ENCODE data around the gene CDH8.
"Not testable (repeated sequence)": the region's sequence is repeated elsewhere in the genome, so short reads cannot be mapped to it uniquely, and the experiment has no call there.

Gene CDH8

GRCh38 chr16:61929776-61930175, 106.5 kb downstream of the CDH8 start:
- no peaks in the 10 kb centered on the region for H3K79me2 ChIP-seq (ENCODE audit: control insufficient read depth, low read length)
- no peaks in the 10 kb centered on the region for H3K27me3 ChIP-seq (ENCODE audit: control insufficient read depth, low read length)
- H4K20me1 ChIP-seq (ENCODE audit: control insufficient read depth, insufficient read depth, low read depth, low read length): no peaks in the 10 kb centered on the region
- no peaks in the 10 kb centered on the region for H3K9me3 ChIP-seq (ENCODE audit: control insufficient read depth, insufficient read depth, low read length)
- H3K4me2 ChIP-seq (ENCODE audit: low read length): no peak overlapping the region
- H3K36me3 ChIP-seq (ENCODE audit: control insufficient read depth, low read length): no peaks in the 10 kb centered on the region
- H3K4me1 ChIP-seq (ENCODE audit: control insufficient read depth, low read length): no peaks in the 10 kb centered on the region
- no peaks in the 10 kb centered on the region for H3K9me2 ChIP-seq (replicated peaks; ENCODE audit: control insufficient read depth, low read length)
- TF ChIP-seq, protein P1, sequence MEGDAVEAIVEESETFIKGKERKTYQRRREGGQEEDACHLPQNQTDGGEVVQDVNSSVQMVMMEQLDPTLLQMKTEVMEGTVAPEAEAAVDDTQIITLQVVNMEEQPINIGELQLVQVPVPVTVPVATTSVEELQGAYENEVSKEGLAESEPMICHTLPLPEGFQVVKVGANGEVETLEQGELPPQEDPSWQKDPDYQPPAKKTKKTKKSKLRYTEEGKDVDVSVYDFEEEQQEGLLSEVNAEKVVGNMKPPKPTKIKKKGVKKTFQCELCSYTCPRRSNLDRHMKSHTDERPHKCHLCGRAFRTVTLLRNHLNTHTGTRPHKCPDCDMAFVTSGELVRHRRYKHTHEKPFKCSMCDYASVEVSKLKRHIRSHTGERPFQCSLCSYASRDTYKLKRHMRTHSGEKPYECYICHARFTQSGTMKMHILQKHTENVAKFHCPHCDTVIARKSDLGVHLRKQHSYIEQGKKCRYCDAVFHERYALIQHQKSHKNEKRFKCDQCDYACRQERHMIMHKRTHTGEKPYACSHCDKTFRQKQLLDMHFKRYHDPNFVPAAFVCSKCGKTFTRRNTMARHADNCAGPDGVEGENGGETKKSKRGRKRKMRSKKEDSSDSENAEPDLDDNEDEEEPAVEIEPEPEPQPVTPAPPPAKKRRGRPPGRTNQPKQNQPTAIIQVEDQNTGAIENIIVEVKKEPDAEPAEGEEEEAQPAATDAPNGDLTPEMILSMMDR (IDR thresholded peaks at IDR 0.05; ENCODE audit: low read depth, low read length, poor library complexity, severe bottlenecking): no peak
- TF ChIP-seq EZH2phosphoT487 (IDR thresholded peaks at IDR 0.05; ENCODE audit: borderline replicate concordance, low read length): no peak
- no peak overlapping the region for H3K4me3 ChIP-seq (ENCODE audit: low read length)
- H3K27ac ChIP-seq (ENCODE audit: low read depth, low read length): no peak overlapping the region
- no peaks in the 10 kb centered on the region for H3F3A ChIP-seq (ENCODE audit: control insufficient read depth, insufficient read depth)

DNA sequence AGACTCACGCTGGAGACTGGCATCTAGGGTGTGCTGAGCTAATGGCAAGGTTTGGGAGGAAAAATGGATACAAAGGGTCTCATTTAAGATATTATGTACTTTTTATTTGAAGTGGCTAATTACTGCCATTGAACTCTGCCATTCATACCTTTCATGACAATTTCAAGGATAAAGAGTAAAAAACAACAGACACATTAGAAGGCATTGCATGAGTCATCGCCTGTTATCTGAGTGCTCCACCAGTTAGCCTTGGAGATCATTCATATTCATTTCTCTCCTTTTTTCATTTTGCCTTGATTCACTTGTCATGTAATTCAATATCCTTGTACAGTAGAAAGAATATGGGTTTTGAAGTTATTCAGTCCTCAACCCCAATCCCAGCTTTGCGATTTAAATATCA, 109.5 kb downstream of the CDH8 start:
- Histone ChIP-seq H3K4me1 (ENCODE audit: control insufficient read depth, low read length) (no peaks in the 10 kb centered on the region), H3K27me3 (ENCODE audit: control insufficient read depth, low read length) (no peaks in the 10 kb centered on the region), H4K20me1 (ENCODE audit: control insufficient read depth, insufficient read depth, low read depth, low read length) (no peaks in the 10 kb centered on the region), H3K9me2 (replicated peaks; ENCODE audit: control insufficient read depth, low read length) (no peaks in the 10 kb centered on the region), H3K36me3 (ENCODE audit: control insufficient read depth, low read length) (no peaks in the 10 kb centered on the region), H3K4me2 (ENCODE audit: low read length) (no peak overlapping the region), H3K4me3 (ENCODE audit: low read length) (no peak overlapping the region), H3K79me2 (ENCODE audit: control insufficient read depth, low read length) (no peaks in the 10 kb centered on the region), H3K27ac (ENCODE audit: low read depth, low read length) (no peak overlapping the region), H3K9me3 (ENCODE audit: control insufficient read depth, insufficient read depth, low read length) (no peaks in the 10 kb centered on the region), H3F3A (ENCODE audit: control insufficient read depth, insufficient read depth) (no peaks in the 10 kb centered on the region)
- TF ChIP-seq EZH2phosphoT487 (IDR thresholded peaks at IDR 0.05; ENCODE audit: borderline replicate concordance, low read length): no peak
- TF ChIP-seq, protein P1 (IDR thresholded peaks at IDR 0.05; ENCODE audit: low read depth, low read length, poor library complexity, severe bottlenecking): no peak

GRCh38 chr16:61923629-61924028, 112.6 kb downstream of the CDH8 start:
- TF ChIP-seq, protein P1 (IDR thresholded peaks at IDR 0.05; ENCODE audit: low read depth, low read length, poor library complexity, severe bottlenecking): no peak
- Histone ChIP-seq H3K27ac (ENCODE audit: low read depth, low read length) (no peak overlapping the region), H3K9me2 (replicated peaks; ENCODE audit: control insufficient read depth, low read length) (no peaks in the 10 kb centered on the region)

GRCh38 chr16:61921373-61921772, 114.9 kb downstream of the CDH8 start:
- TF ChIP-seq, protein P1 (IDR thresholded peaks at IDR 0.05; ENCODE audit: low read depth, low read length, poor library complexity, severe bottlenecking): no peak
- TF ChIP-seq EZH2phosphoT487 (IDR thresholded peaks at IDR 0.05; ENCODE audit: borderline replicate concordance, low read length): no peak
- Histone ChIP-seq H3K79me2 (ENCODE audit: control insufficient read depth, low read length) (no peaks in the 10 kb centered on the region), H3K9me3 (ENCODE audit: control insufficient read depth, insufficient read depth, low read length) (no peaks in the 10 kb centered on the region), H3K4me3 (ENCODE audit: low read length) (no peak overlapping the region), H3K36me3 (ENCODE audit: control insufficient read depth, low read length) (no peaks in the 10 kb centered on the region), H3K27ac (ENCODE audit: low read depth, low read length) (no peak overlapping the region), H3K4me2 (ENCODE audit: low read length) (no peak overlapping the region), H4K20me1 (ENCODE audit: control insufficient read depth, insufficient read depth, low read depth, low read length) (no peaks in the 10 kb centered on the region), H3K4me1 (ENCODE audit: control insufficient read depth, low read length) (no peaks in the 10 kb centered on the region), H3F3A (ENCODE audit: control insufficient read depth, insufficient read depth) (no peaks in the 10 kb centered on the region), H3K9me2 (replicated peaks; ENCODE audit: control insufficient read depth, low read length) (no peaks in the 10 kb centered on the region), H3K27me3 (ENCODE audit: control insufficient read depth, low read length) (no peaks in the 10 kb centered on the region)

More at GRCh38 chr16:61923629-61924028, 112.6 kb downstream of the CDH8 start:
- Histone ChIP-seq H3F3A (ENCODE audit: control insufficient read depth, insufficient read depth) (no peaks in the 10 kb centered on the region), H3K36me3 (ENCODE audit: control insufficient read depth, low read length) (no peaks in the 10 kb centered on the region), H3K4me1 (ENCODE audit: control insufficient read depth, low read length) (no peaks in the 10 kb centered on the region), H3K9me3 (ENCODE audit: control insufficient read depth, insufficient read depth, low read length) (no peaks in the 10 kb centered on the region), H3K27me3 (ENCODE audit: control insufficient read depth, low read length) (no peaks in the 10 kb centered on the region), H4K20me1 (ENCODE audit: control insufficient read depth, insufficient read depth, low read depth, low read length) (no peaks in the 10 kb centered on the region), H3K4me3 (ENCODE audit: low read length) (no peak overlapping the region), H3K4me2 (ENCODE audit: low read length) (no peak overlapping the region), H3K79me2 (ENCODE audit: control insufficient read depth, low read length) (no peaks in the 10 kb centered on the region)

DNA sequence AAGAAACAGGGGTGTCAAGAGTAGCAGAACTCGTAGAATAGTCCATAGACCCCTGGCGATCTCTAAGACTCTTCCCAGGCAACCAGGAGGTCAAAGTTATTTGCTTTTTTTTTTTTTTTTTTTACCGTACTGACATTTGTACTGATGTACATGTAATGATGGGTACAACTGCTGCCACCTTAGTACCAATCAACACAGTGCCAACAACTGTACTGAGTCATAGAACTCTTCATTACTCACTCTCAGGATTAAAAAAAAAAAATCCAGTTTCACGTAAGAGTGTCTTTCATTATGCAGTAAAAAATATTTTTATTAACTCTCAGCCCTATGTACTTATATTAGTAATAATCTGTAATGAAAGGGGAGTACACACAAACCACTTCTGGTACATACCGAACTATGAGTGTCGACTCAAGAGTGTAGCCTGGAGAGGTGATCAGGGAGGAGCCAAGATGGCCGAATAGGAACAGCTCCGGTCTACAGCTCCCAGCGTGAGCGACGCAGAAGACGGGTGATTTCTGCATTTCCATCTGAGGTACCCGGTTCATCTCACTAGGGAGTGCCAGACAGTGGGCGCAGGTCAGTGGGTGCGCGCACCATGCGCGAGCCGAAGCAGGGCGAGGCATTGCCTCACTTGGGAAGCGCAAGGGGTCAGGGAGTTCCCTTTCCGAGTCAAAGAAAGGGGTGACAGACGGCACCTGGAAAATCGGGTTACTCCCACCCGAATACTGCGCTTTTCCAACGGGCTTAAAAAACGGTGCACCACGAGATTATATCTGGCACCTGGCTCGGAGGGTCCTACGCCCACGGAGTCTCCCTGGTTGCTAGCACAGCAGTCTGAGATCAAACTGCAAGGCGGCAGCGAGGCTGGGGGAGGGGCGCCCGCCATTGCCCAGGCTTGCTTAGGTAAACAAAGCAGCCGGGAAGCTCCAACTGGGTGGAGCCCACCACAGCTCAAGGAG, 118.1 kb downstream of the CDH8 start:
- H3K79me2 ChIP-seq (ENCODE audit: control insufficient read depth, low read length); H3F3A ChIP-seq (ENCODE audit: control insufficient read depth, insufficient read depth); H3K4me1 ChIP-seq (ENCODE audit: control insufficient read depth, low read length); H3K4me3 ChIP-seq (ENCODE audit: low read length); H3K27me3 ChIP-seq (ENCODE audit: control insufficient read depth, low read length); H3K36me3 ChIP-seq (ENCODE audit: control insufficient read depth, low read length); H3K4me2 ChIP-seq (ENCODE audit: low read length); H3K27ac ChIP-seq (ENCODE audit: low read depth, low read length); H4K20me1 ChIP-seq (ENCODE audit: control insufficient read depth, insufficient read depth, low read depth, low read length); H3K9me2 ChIP-seq (replicated peaks; ENCODE audit: control insufficient read depth, low read length); H3K9me3 ChIP-seq (ENCODE audit: control insufficient read depth, insufficient read depth, low read length): not testable (repeated sequence)

Data from DOHH2 (cell line).